Activated T-helper 2 cell treated with anti-CD3 and anti-CD28 coated beads, Interferon-gamma antibody, Interleukin-2, Interleukin-4, amounts not matched to agents 10 μg/mL and 5 μg/mL and 100 μg/mL, durations not matched to agents 14 hours and 24 hours and 36 hours (primary cell): Measurements from ENCODE around the gene RNF152. TPM values are rescaled to one million over a fixed set of nuclear protein-coding genes. Genes with fewer than 3 reads are reported as not detected.
"Not testable (repeated sequence)": the region's sequence is repeated elsewhere in the genome, so short reads cannot be mapped to it uniquely, and the experiment has no call there.

Experiments used
- DNase-seq: peaks from one replicate; pipeline ENCODE4 v3.0.0; 2021; ENCODE audit warnings: low spot score
- H3K27ac Mint-ChIP-seq: one replicate; pipeline ENCODE4 v1.8.0; 2021; ENCODE audit warnings: mixed read lengths
- H3K27me3 Mint-ChIP-seq: one replicate; pipeline ENCODE4 v1.8.0; 2021; ENCODE audit warnings: low read depth, mixed read lengths
- H3K36me3 Mint-ChIP-seq: one replicate; pipeline ENCODE4 v1.8.0; 2021; ENCODE audit warnings: low read depth, mixed read lengths
- H3K4me1 Mint-ChIP-seq: one replicate; pipeline ENCODE4 v1.8.0; 2021; ENCODE audit warnings: low read depth, mixed read lengths
- H3K4me3 Mint-ChIP-seq: one replicate; pipeline ENCODE4 v1.8.0; 2021; ENCODE audit warnings: low read depth, mild to moderate bottlenecking, moderate library complexity, mixed read lengths
- H3K9me3 Mint-ChIP-seq: one replicate; pipeline ENCODE4 v1.8.0; 2021; ENCODE audit warnings: mixed read lengths
- intact Hi-C: fragments of 100-400 bp; cut with micrococcal nuclease; formaldehyde crosslinking; loops from one replicate; pipeline ENCODE4 v1.15.1; 2023
- total RNA-seq: library from RNA; stranded (reverse); gene quantifications from 2 replicates; pipeline ENCODE4 v1.2.3, GENCODE V29; 2022

The RNF152 gene
- total RNA-seq, 1 donor from 2014 or later: 0.21 TPM

GRCh38 chr18:61821748-61822147 lies 71.1 kb downstream of the RNF152 start:
- DNase-seq: no peak
- Mint-ChIP-seq H3K4me3 (no peak overlapping the region), H3K27me3 (peaks cover 11% of the 10 kb centered on the region), H3K9me3 (no peaks in the 10 kb centered on the region), H3K27ac (no peak overlapping the region), H3K4me1 (no peaks in the 10 kb centered on the region), H3K36me3 (no peaks in the 10 kb centered on the region)
- intact Hi-C loops: no loop called here

DNA sequence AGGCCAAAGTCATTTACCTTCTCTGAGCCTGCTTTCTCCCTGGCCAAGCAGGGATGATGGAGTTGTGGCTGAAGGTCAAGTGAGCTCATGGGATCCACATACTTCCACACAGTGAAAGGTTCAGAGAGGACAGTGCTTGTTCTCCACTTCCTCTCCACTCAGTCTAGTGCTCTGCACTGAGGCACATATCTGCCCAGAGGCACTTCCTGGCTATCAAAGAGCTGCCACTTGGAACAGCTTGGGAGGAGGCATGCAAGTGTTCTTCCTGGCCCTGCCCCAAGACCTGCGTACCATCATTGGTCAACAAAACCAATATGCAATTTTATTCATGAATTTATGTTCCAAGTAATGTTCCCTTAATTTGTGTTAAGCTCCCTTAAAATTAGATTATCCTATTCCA lies 71.9 kb downstream of the RNF152 start:
- no peaks in the 10 kb centered on the region for H3K36me3 Mint-ChIP-seq
- DNase-seq: no peak
- no peaks in the 10 kb centered on the region for H3K4me1 Mint-ChIP-seq
- H3K27me3 Mint-ChIP-seq: peaks cover 2% of the 10 kb centered on the region
- no peak overlapping the region for H3K27ac Mint-ChIP-seq
- H3K9me3 Mint-ChIP-seq: no peaks in the 10 kb centered on the region
- intact Hi-C loops: no loop called here
- H3K4me3 Mint-ChIP-seq: no peak overlapping the region

DNA sequence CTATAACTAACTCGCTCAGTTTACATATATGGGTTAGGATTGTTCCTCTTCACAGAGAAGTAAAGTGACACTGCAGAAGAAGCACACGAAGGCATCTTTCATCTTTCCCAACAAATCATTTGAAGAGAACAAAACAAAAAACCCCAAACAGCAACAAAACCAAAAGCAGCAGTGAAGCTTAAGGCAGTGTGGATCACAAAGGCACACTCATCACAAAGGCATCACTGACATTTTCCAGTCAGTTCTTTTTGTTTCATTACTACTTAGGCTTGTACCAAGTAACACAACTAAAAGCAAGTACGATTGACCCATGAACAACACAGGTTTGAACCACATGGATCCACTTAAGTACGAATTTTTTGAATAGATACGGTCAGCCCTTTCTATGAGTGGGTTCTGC lies 75.7 kb downstream of the RNF152 start:
- no peaks in the 10 kb centered on the region for H3K9me3 Mint-ChIP-seq
- no peak for DNase-seq
- no peak overlapping the region for H3K27ac Mint-ChIP-seq
- no peaks in the 10 kb centered on the region for H3K36me3 Mint-ChIP-seq
- peaks cover 3% of the 10 kb centered on the region for H3K27me3 Mint-ChIP-seq
- intact Hi-C loops: no loop called here
- H3K4me1 Mint-ChIP-seq: no peaks in the 10 kb centered on the region
- H3K4me3 Mint-ChIP-seq: no peak overlapping the region

DNA sequence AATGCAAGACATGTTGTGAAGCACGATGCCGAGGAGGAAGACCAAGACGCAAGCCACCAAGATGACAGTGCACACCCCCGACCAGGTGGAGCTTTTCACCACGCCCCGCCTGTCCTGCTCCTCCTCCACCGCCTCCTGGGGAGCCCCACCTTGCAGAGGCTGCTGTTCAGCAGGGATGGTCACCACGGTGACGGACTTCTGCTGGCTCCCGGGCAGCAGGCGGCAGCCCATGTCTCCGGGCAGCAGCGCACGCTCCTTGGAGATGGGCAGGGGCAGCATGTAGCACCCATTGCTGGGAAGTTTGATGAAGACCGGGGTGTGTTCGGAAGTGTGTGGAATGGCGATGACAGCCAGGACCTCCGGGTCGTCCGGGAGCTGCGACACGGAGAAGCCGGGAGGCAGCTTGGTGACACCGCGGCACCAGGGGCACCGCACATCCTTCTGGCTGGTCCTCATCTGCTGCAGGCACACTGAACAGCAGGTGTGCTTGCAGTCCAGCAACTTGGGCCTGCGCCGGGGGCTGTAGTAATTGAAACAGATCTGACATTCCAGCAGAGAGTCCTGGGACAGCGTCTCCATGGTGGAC lies 76.8 kb downstream of the RNF152 start:
- intact Hi-C loops: no loop called here
- DNase-seq: no peak
- Mint-ChIP-seq H3K9me3 (no peaks in the 10 kb centered on the region), H3K27ac (no peak overlapping the region), H3K36me3 (no peaks in the 10 kb centered on the region), H3K4me3 (no peak overlapping the region), H3K27me3 (peaks cover 3% of the 10 kb centered on the region), H3K4me1 (no peaks in the 10 kb centered on the region)

DNA sequence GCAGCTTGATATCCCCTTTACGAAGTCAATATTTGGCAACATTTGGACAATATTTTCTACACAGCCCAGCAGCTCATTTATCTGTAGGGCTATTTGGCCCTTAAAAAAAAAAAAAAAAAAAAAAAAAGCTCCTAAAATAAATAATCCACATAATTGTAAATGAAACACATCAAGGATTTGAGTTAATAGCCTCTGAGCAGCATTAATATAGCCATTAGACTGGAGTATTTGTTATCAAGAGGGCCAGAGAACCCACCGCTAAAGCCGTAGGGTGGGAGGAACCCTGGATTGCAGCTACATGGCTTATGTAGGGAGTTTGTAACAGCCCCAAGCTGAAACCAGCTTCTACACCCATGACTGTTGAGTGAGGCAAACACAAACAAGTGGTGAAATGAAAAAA lies 84.5 kb downstream of the RNF152 start:
- no peak overlapping the region for H3K4me3 Mint-ChIP-seq
- H3K36me3 Mint-ChIP-seq: no peaks in the 10 kb centered on the region
- H3K9me3 Mint-ChIP-seq: no peaks in the 10 kb centered on the region
- intact Hi-C loops: no loop called here
- peaks cover 5% of the 10 kb centered on the region for H3K27me3 Mint-ChIP-seq
- H3K27ac Mint-ChIP-seq: no peak overlapping the region
- no peaks in the 10 kb centered on the region for H3K4me1 Mint-ChIP-seq
- DNase-seq: no peak

DNA sequence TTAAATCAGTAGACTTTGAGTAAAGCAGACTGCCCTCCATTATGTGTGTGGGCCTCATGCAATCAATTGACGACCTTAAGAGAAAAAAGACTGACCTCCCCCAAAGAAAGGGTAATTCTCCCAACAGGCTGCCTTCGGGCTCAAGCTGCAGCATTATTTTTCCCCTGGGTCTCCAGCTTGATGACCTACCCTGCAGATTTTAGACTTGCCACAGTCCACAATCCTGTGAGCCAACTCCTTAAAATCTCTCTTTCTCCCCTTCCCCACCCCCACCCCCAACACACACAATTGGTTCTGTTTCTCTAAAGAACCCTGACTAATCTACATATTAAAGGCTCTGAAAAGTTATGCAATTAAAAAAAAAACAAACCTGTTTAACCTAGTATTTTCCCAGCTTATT lies 89.4 kb downstream of the RNF152 start:
- Mint-ChIP-seq H3K27ac (no peak overlapping the region), H3K9me3 (no peaks in the 10 kb centered on the region), H3K4me1 (no peaks in the 10 kb centered on the region), H3K4me3 (no peak overlapping the region), H3K36me3 (no peaks in the 10 kb centered on the region), H3K27me3 (peaks cover 8% of the 10 kb centered on the region)
- no peak for DNase-seq
- intact Hi-C loops: no loop called here

GRCh38 chr18:61797696-61798590 lies 94.9 kb downstream of the RNF152 start:
- H3K9me3 Mint-ChIP-seq: no peaks in the 10 kb centered on the region
- H3K27me3 Mint-ChIP-seq: peaks cover 8% of the 10 kb centered on the region
- intact Hi-C loops: no loop called here
- H3K4me3 Mint-ChIP-seq: no peak overlapping the region
- H3K36me3 Mint-ChIP-seq: no peaks in the 10 kb centered on the region
- no peak overlapping the region for H3K27ac Mint-ChIP-seq
- H3K4me1 Mint-ChIP-seq: no peaks in the 10 kb centered on the region
- DNase-seq: no peak

DNA sequence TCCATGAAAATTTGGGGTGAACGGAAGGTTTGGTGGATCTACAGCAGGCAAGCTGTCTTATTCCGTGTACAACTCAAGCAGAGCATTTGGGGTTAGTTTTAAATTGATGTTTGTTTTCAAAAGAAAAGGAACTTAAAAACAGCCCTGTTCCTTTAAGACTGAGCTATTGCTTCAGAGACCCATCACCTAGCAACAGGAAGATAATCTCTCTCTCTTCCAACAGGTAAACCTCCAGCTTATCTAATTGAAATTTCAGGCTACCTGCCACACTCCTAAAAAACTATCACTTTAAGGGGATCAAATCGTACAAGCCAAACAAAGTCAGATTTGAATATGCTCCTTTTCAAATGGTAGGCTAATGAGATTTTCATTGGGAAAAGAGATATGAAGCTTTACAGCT lies 101.8 kb downstream of the RNF152 start:
- DNase-seq: no peak
- Mint-ChIP-seq H3K27ac (no peak overlapping the region), H3K27me3 (peaks cover 14% of the 10 kb centered on the region), H3K9me3 (peaks cover 5% of the 10 kb centered on the region), H3K4me1 (no peaks in the 10 kb centered on the region), H3K4me3 (no peak overlapping the region), H3K36me3 (no peaks in the 10 kb centered on the region)
- intact Hi-C loops: no loop called here

- intact Hi-C loops, H3K4me1 Mint-ChIP-seq, H3K27ac Mint-ChIP-seq, H3K9me3 Mint-ChIP-seq, H3K4me3 Mint-ChIP-seq, DNase-seq, H3K36me3 Mint-ChIP-seq: not testable (repeated sequence)
- H3K27me3 Mint-ChIP-seq: peaks cover 12% of the 10 kb centered on the region
These were observed 105.7 kb downstream of the RNF152 start for GRCh38 chr18:61787011-61787670.

DNA sequence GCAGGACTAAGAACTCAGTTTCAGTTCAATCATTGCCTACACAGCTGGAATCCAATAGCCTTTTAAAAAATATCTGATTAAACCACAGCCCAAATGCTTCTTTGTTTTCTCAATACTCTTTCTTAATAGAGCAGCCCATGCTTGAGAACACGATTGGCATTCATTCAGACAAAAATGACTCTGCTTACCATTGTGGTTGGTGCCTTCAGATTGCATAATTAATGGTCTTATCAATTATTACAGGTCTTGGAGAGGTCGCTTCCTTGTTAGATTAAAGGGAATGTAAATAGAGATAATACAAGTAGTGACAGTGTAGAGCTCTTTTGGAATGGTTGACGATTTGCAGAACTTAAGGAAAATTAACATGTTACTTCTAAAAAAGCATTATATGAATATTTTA lies 107.2 kb downstream of the RNF152 start:
- Mint-ChIP-seq H3K4me1 (no peaks in the 10 kb centered on the region), H3K27me3 (peaks cover 6% of the 10 kb centered on the region), H3K9me3 (peaks cover 5% of the 10 kb centered on the region), H3K4me3 (no peak overlapping the region), H3K36me3 (no peaks in the 10 kb centered on the region), H3K27ac (no peak overlapping the region)
- DNase-seq: no peak
- intact Hi-C loops: no loop called here

DNA sequence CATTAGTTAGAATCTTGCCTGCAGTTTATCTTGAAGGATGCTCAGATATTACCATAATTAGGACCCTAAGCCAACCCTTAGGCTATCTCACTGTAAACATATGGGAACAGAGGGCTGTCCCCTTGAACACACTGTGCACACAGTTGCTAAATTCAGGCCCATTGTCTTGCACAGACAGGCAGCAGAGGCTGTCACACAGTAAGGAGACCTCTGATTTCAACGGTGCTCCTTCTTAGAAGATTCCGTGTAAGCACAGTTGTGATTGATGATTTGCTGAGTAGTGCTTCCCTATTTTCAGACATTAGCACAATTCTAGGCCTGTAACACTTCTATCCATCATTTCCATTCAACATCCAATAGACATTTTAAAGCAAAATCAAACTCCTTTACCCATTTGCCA lies 108.0 kb downstream of the RNF152 start:
- Mint-ChIP-seq H3K36me3 (no peaks in the 10 kb centered on the region), H3K4me3 (no peak overlapping the region), H3K4me1 (no peaks in the 10 kb centered on the region), H3K27me3 (peaks cover 6% of the 10 kb centered on the region), H3K27ac (no peak overlapping the region), H3K9me3 (peaks cover 5% of the 10 kb centered on the region)
- DNase-seq: no peak
- intact Hi-C loops: no loop called here

DNA sequence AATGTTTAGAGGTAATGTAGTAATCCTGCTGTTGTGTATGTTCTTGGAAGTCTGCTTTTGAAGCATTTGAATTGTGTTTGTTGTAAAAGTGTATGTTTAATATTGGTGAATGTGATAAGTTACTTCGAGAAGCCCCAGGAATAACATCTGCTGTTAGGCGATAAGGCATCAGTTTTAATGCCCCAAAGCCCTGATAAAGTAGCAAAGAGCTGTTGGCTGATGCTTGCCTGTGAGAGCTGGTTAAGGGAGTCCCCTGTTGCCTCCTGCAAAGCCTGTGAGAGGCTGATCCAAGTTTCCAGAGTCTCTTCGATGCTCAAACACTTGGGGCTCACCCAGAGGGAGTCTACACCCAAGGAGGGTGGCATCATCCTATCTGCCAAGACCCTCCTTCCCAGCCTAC lies 110.3 kb downstream of the RNF152 start:
- H3K27ac Mint-ChIP-seq: no peak overlapping the region
- peaks cover 3% of the 10 kb centered on the region for H3K27me3 Mint-ChIP-seq
- no peaks in the 10 kb centered on the region for H3K9me3 Mint-ChIP-seq
- H3K4me3 Mint-ChIP-seq: no peak overlapping the region
- no peaks in the 10 kb centered on the region for H3K36me3 Mint-ChIP-seq
- intact Hi-C loops: no loop called here
- DNase-seq: no peak
- H3K4me1 Mint-ChIP-seq: no peaks in the 10 kb centered on the region

DNA sequence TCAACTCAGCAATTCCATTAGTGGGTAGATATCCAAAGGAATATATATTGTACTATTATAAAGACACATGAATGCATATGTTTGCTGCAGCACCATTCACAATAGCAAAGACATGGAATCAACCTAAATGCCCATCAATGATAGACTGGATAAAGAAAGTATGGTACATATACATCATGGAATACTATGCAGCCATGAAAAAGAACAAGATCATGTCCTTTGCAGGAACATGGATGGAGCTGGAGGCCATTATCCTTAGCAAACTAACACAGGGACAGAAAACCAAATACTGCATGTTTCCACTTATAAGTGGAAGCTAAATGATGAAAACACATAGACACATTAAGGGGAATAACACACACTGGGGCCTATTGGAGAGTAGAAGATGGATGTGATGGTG lies 116.6 kb downstream of the RNF152 start:
- H3K36me3 Mint-ChIP-seq, DNase-seq, H3K27ac Mint-ChIP-seq, intact Hi-C loops, H3K4me3 Mint-ChIP-seq, H3K4me1 Mint-ChIP-seq, H3K27me3 Mint-ChIP-seq: not testable (repeated sequence)
- peaks cover 11% of the 10 kb centered on the region for H3K9me3 Mint-ChIP-seq
